Activated CD8-positive, alpha-beta T cell treated with anti-CD3 and anti-CD28 coated beads for 36 hours (primary cell): ENCODE results near the gene YWHAE. TPM values are rescaled to one million over a fixed set of nuclear protein-coding genes. Genes with fewer than 3 reads are reported as not detected.

ENCODE experiments used
- ATAC-seq: fragments of 200-7000 bp; cut with Tn5 transposase; one replicate; pipeline ENCODE4 v1.10.0; 2021; ENCODE audit warnings: mild to moderate bottlenecking, moderate library complexity
- CTCF ChIA-PET: fragments of 350-600 bp; sonication (Branson Sonifier 250); formaldehyde crosslinking; loops from one replicate; lab custom pipeline; 2021; ENCODE audit warnings: antibody characterized with exemption; lab: Charles Lee
- POLR2A ChIA-PET: fragments of 350-600 bp; sonication (Branson Sonifier 250); formaldehyde crosslinking; loops from one replicate; lab custom pipeline; 2021; ENCODE audit warnings: antibody characterized with exemption; lab: Charles Lee
- DNase-seq: peaks from one replicate; pipeline ENCODE4 v3.0.0-alpha.2; 2020
- H3K27ac Mint-ChIP-seq: one replicate; pipeline ENCODE4 v1.8.0; 2021; ENCODE audit warnings: mild to moderate bottlenecking, mixed read lengths
- H3K27me3 Mint-ChIP-seq: one replicate; pipeline ENCODE4 v1.8.0; 2021; ENCODE audit warnings: mixed read lengths
- H3K36me3 Mint-ChIP-seq: one replicate; pipeline ENCODE4 v1.8.0; 2021; ENCODE audit warnings: low read depth, mixed read lengths
- H3K4me1 Mint-ChIP-seq: one replicate; pipeline ENCODE4 v1.8.0; 2021; ENCODE audit warnings: low read depth, mixed read lengths
- H3K4me3 Mint-ChIP-seq: one replicate; pipeline ENCODE4 v1.8.0; 2021; ENCODE audit warnings: mild to moderate bottlenecking, moderate library complexity, mixed read lengths
- H3K9me3 Mint-ChIP-seq: one replicate; pipeline ENCODE4 v1.8.0; 2021; ENCODE audit warnings: mixed read lengths
- CTCF ChIP-seq: fragments of 200-600 bp; IDR thresholded peaks from one replicate; pipeline ENCODE4 v1.8.0; 2022; ENCODE audit warnings: antibody characterized with exemption, mild to moderate bottlenecking
- intact Hi-C: fragments of 100-400 bp; cut with micrococcal nuclease; formaldehyde crosslinking; loops from one replicate; pipeline ENCODE4 v1.10.0; 2022
- total RNA-seq, 2 experiments: library from RNA; stranded (reverse); gene quantifications; one replicate each; pipeline ENCODE4 v1.2.3, GENCODE V29; 2021

Gene YWHAE
- total RNA-seq, 2 experiments from 2014 or later: 425 to 440 TPM

- TF ChIP-seq CTCF: no peak
- Mint-ChIP-seq H3K9me3 (no peaks in the 10 kb centered on the region), H3K36me3 (no peaks in the 10 kb centered on the region), H3K4me1 (peaks cover 6% of the 10 kb centered on the region), H3K27me3 (peaks cover 2% of the 10 kb centered on the region), H3K27ac (no peak overlapping the region), H3K4me3 (no peak overlapping the region)
- no peak for ATAC-seq
- CTCF ChIA-PET: interaction anchor here (0.9 to 3.4 kb wide), 4 partner anchors 11 to 142 kb away, joined by 4 to 54 read pairs (median 5); no protein-coding TSS in a partner anchor
- no peak for DNase-seq
- POLR2A ChIA-PET: no interaction called here
- intact Hi-C loops: loop anchor here (5.0 kb wide), 1 partner anchor 208 kb away; no protein-coding TSS in a partner anchor
Measured at GRCh38 chr17:1329745-1330343, 70.2 kb downstream of the YWHAE start.

GRCh38 chr17:1328437-1328836 is 71.6 kb downstream of the YWHAE start:
- Mint-ChIP-seq H3K4me1 (peaks cover 6% of the 10 kb centered on the region), H3K36me3 (no peaks in the 10 kb centered on the region), H3K9me3 (no peaks in the 10 kb centered on the region), H3K27ac (no peak overlapping the region), H3K27me3 (peaks cover 5% of the 10 kb centered on the region), H3K4me3 (no peak overlapping the region)
- DNase-seq (no peak), ATAC-seq (no peak)
- TF ChIP-seq CTCF: no peak
- ChIA-PET CTCF (no interaction called here), POLR2A (no interaction called here)
- intact Hi-C loops: no loop called here

- CTCF ChIA-PET: no interaction called here
- Mint-ChIP-seq H3K9me3 (no peaks in the 10 kb centered on the region), H3K4me3 (no peak overlapping the region), H3K36me3 (no peaks in the 10 kb centered on the region), H3K27ac (no peak overlapping the region), H3K4me1 (no peaks in the 10 kb centered on the region), H3K27me3 (peaks cover 5% of the 10 kb centered on the region)
- no peak for ATAC-seq
- no peak for DNase-seq
- intact Hi-C loops: no loop called here
- TF ChIP-seq CTCF: no peak
- POLR2A ChIA-PET: no interaction called here
Measured at GRCh38 chr17:1325766-1326165, 74.3 kb downstream of the YWHAE start.

- ATAC-seq: no peak
- TF ChIP-seq CTCF: no peak
- DNase-seq: no peak
- H3K4me3 Mint-ChIP-seq: no peak overlapping the region
- ChIA-PET POLR2A (no interaction called here), CTCF (no interaction called here)
- no peaks in the 10 kb centered on the region for H3K9me3 Mint-ChIP-seq
- H3K4me1 Mint-ChIP-seq: no peaks in the 10 kb centered on the region
- H3K36me3 Mint-ChIP-seq: no peaks in the 10 kb centered on the region
- intact Hi-C loops: no loop called here
- H3K27me3 Mint-ChIP-seq: peaks cover 10% of the 10 kb centered on the region
- no peak overlapping the region for H3K27ac Mint-ChIP-seq
Measured at GRCh38 chr17:1324201-1324771, 75.7 kb downstream of the YWHAE start.

GRCh38 chr17:1323336-1323735 is 76.7 kb downstream of the YWHAE start:
- no peak for DNase-seq
- Mint-ChIP-seq H3K36me3 (no peaks in the 10 kb centered on the region), H3K27ac (no peak overlapping the region), H3K27me3 (peaks cover 10% of the 10 kb centered on the region), H3K9me3 (no peaks in the 10 kb centered on the region), H3K4me3 (no peak overlapping the region), H3K4me1 (no peaks in the 10 kb centered on the region)
- intact Hi-C loops: no loop called here
- no peak for ATAC-seq
- ChIA-PET POLR2A (no interaction called here), CTCF (no interaction called here)
- no peak for TF ChIP-seq CTCF
